Measurements from ENCODE around the gene TFEB. TPM values are rescaled to one million over a fixed set of nuclear protein-coding genes. Genes with fewer than 3 reads are reported as not detected.

Gene TFEB
- total RNA-seq, 1 donor from 2014 or later = 0.13 TPM

DNA sequence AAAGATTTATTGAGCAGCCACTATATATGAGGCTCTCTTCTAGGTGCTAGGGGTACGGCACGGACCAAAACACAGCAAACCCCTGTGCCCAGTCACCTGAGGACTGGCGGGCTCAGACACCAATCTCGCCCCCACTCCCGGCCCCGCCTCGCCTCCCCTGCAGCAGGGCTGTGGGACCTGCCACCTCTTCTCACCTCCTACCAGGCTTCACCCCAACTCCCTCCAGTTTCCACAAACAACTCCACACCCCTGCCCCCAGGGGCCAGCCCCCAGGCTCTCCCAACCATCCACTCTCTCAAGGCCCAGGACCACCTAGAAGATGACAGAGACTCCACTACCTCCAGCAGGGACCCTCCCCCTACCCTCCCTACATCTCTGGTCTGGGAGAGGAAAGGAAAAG, 6.5 kb downstream of the TFEB start:
- peaks cover 15% of the 10 kb centered on the region for H3K4me1 ChIP-seq
- H3K27ac Mint-ChIP-seq = peak overlapping the region; percentile 57
- H3K4me3 Mint-ChIP-seq = no peak overlapping the region

DNA sequence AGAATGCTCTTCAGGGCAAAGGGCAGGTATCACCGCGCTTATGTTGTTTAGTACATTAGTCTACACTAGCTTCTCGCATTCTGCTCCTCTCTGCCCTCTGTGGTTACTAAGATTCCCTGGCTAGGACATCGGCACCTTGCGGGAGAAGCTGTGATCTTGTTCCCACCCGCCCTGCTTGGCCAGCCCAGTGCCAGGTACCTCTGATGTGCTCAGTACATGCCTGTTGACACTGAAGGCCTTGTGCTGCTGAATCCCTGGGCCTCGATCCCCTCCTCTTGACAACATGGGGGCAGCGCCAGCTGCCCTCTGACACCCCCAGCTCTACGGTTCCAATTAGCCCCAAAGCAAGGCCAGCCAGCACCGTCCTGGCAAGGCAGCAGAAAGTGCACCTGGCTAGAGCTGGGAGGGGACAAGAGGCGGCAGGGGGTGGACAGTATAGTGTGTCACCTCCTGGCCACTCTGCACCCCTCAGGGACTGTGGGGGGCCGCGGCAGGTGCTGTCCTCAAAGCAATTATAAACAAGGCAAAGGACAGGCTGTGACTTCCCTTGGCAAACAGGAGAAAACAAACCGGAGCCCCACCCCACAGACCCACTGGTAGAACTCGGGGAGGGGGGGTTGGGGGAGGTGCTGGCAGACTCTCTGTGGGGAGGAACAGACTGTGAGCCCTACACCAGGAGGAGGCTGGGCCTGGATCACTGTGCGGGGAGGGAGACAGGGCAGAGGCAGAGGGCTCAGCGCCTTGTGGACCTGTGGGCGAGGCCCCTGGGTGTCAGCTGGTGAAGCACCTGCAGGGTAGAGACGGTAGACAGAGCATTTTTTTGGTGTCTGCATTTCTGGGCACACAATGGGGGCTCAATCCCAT, 7.1 kb downstream of the TFEB start:
- Histone ChIP-seq H3K27ac (no peak overlapping the region), H3K27me3 (peaks cover 13% of the 10 kb centered on the region), H4K20me1 (ENCODE audit: low read depth) (peaks cover 3% of the 10 kb centered on the region), H3K4me1 (peaks cover 9% of the 10 kb centered on the region), H3K9me3 (ENCODE audit: low read depth) (no peaks in the 10 kb centered on the region), H3K79me2 (ENCODE audit: low read depth) (no peaks in the 10 kb centered on the region), H3K4me3 (no peak overlapping the region), H3K4me2 (no peak overlapping the region), H3K9ac (no peak overlapping the region), H3K36me3 (no peaks in the 10 kb centered on the region), H2AFZ (replicated peaks) (no peak overlapping the region), H3F3A (ENCODE audit: low read depth) (peaks cover 14% of the 10 kb centered on the region)
- Mint-ChIP-seq H3K27ac (no peak overlapping the region), H3K4me1 (peaks cover 8% of the 10 kb centered on the region), H3K4me3 (no peak overlapping the region), H3K36me3 (no peaks in the 10 kb centered on the region), H3K9me3 (no peaks in the 10 kb centered on the region), H3K27me3 (ENCODE audit: insufficient read depth, low read depth) (peaks cover 6% of the 10 kb centered on the region)
- no peak for DNase-seq (ENCODE audit: low spot score)
- TF ChIP-seq, protein P1, sequence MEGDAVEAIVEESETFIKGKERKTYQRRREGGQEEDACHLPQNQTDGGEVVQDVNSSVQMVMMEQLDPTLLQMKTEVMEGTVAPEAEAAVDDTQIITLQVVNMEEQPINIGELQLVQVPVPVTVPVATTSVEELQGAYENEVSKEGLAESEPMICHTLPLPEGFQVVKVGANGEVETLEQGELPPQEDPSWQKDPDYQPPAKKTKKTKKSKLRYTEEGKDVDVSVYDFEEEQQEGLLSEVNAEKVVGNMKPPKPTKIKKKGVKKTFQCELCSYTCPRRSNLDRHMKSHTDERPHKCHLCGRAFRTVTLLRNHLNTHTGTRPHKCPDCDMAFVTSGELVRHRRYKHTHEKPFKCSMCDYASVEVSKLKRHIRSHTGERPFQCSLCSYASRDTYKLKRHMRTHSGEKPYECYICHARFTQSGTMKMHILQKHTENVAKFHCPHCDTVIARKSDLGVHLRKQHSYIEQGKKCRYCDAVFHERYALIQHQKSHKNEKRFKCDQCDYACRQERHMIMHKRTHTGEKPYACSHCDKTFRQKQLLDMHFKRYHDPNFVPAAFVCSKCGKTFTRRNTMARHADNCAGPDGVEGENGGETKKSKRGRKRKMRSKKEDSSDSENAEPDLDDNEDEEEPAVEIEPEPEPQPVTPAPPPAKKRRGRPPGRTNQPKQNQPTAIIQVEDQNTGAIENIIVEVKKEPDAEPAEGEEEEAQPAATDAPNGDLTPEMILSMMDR (IDR thresholded peaks at IDR 0.05) = no peak
- TF ChIP-seq EZH2phosphoT487 (IDR thresholded peaks at IDR 0.05) = no peak
- no peak for TF ChIP-seq EZH2 (IDR thresholded peaks at IDR 0.05)

More for the DNA sequence above, 6.5 kb downstream of the TFEB start:
- Histone ChIP-seq H3K79me2 (ENCODE audit: low read depth) (no peaks in the 10 kb centered on the region), H4K20me1 (ENCODE audit: low read depth) (peaks cover 6% of the 10 kb centered on the region), H3K9me3 (ENCODE audit: low read depth) (no peaks in the 10 kb centered on the region), H3K27me3 (peaks cover 20% of the 10 kb centered on the region), H3K27ac (no peak overlapping the region), H3F3A (ENCODE audit: low read depth) (peaks cover 20% of the 10 kb centered on the region), H2AFZ (replicated peaks) (no peak overlapping the region), H3K4me2 (no peak overlapping the region), H3K9ac (no peak overlapping the region), H3K36me3 (no peaks in the 10 kb centered on the region), H3K4me3 (no peak overlapping the region)
- Mint-ChIP-seq H3K4me1 (peaks cover 11% of the 10 kb centered on the region), H3K27me3 (ENCODE audit: insufficient read depth, low read depth) (peaks cover 8% of the 10 kb centered on the region), H3K9me3 (no peaks in the 10 kb centered on the region), H3K36me3 (no peaks in the 10 kb centered on the region)
- no peak for TF ChIP-seq EZH2phosphoT487 (IDR thresholded peaks at IDR 0.05)
- DNase-seq (ENCODE audit: low spot score) = no peak

DNA sequence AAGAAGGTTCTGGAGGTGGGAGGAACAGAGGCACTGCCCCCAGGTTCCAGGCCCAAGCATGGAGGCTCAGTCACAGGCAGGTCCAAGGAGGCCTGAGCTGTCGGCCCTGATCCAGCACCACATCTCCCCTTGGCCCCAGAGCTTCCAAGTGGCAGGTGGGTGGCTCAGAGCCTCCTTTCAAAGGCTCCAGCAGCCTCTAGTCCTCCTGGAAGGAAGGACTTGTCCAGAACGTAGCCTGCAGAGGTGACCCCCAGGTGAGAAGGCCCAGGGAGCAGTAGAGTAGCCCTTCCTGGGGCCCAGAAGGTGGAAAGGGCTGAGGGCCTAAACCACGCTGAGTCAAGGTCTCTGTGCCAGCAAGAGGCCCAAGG, 7.7 kb downstream of the TFEB start:
- Histone ChIP-seq H3K36me3 (no peaks in the 10 kb centered on the region), H3K9me3 (ENCODE audit: low read depth) (no peaks in the 10 kb centered on the region), H3F3A (ENCODE audit: low read depth) (peaks cover 7% of the 10 kb centered on the region), H3K79me2 (ENCODE audit: low read depth) (no peaks in the 10 kb centered on the region), H4K20me1 (ENCODE audit: low read depth) (no peaks in the 10 kb centered on the region), H3K27me3 (peaks cover 7% of the 10 kb centered on the region), H3K4me1 (peaks cover 3% of the 10 kb centered on the region), H3K27ac (no peak overlapping the region), H3K9ac (no peak overlapping the region), H2AFZ (replicated peaks) (no peak overlapping the region), H3K4me3 (no peak overlapping the region), H3K4me2 (no peak overlapping the region)
- no peak overlapping the region for H3K4me3 Mint-ChIP-seq
- H3K27ac Mint-ChIP-seq = no peak overlapping the region
- peaks cover 4% of the 10 kb centered on the region for H3K27me3 Mint-ChIP-seq (ENCODE audit: insufficient read depth, low read depth)
- peaks cover 6% of the 10 kb centered on the region for H3K4me1 Mint-ChIP-seq
- no peak for TF ChIP-seq EZH2phosphoT487 (IDR thresholded peaks at IDR 0.05)
- no peak for TF ChIP-seq EZH2 (IDR thresholded peaks at IDR 0.05)
- TF ChIP-seq, protein P1 (IDR thresholded peaks at IDR 0.05) = no peak
- DNase-seq (ENCODE audit: low spot score) = no peak
- no peaks in the 10 kb centered on the region for H3K9me3 Mint-ChIP-seq
- H3K36me3 Mint-ChIP-seq = no peaks in the 10 kb centered on the region

DNA sequence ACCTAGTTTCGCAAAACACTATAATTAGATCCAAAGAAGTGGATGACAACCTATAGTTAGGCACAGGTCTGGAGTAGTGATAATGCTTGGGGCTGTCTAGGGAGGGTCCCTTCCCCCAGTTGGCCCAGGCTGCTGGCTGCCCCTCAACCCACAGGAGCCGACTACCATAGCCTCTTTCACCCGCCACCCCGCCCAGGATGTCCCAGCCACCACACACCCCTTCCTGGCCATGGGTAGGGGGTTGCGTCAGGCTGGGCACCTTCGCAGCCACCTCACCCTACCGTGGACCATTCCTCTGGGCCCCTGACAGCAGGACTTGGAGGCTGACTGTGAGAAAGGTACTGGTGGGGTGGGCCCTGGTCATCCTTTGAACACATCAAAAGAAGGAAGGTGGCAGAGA, 8.5 kb downstream of the TFEB start:
- no peak overlapping the region for H3K4me3 ChIP-seq
- H3K9me3 ChIP-seq (ENCODE audit: low read depth) = no peaks in the 10 kb centered on the region
- no peaks in the 10 kb centered on the region for H3F3A ChIP-seq (ENCODE audit: low read depth)
- TF ChIP-seq, protein P1 (IDR thresholded peaks at IDR 0.05) = no peak
- no peak for TF ChIP-seq EZH2phosphoT487 (IDR thresholded peaks at IDR 0.05)
- TF ChIP-seq EZH2 (IDR thresholded peaks at IDR 0.05) = no peak
- no peak overlapping the region for H3K27ac Mint-ChIP-seq
- H3K4me1 ChIP-seq = no peaks in the 10 kb centered on the region
- H3K27me3 ChIP-seq = no peaks in the 10 kb centered on the region
- H3K9ac ChIP-seq = no peak overlapping the region
- H3K9me3 Mint-ChIP-seq = no peaks in the 10 kb centered on the region
- peaks cover 2% of the 10 kb centered on the region for H3K27me3 Mint-ChIP-seq (ENCODE audit: insufficient read depth, low read depth)
- no peak overlapping the region for H3K27ac ChIP-seq
- peaks cover 3% of the 10 kb centered on the region for H3K4me1 Mint-ChIP-seq
- no peaks in the 10 kb centered on the region for H3K36me3 ChIP-seq
- H3K79me2 ChIP-seq (ENCODE audit: low read depth) = no peaks in the 10 kb centered on the region
- no peak overlapping the region for H3K4me2 ChIP-seq
- H3K4me3 Mint-ChIP-seq = no peak overlapping the region
- no peaks in the 10 kb centered on the region for H4K20me1 ChIP-seq (ENCODE audit: low read depth)
- no peak for DNase-seq (ENCODE audit: low spot score)
- H2AFZ ChIP-seq (replicated peaks) = no peak overlapping the region
- H3K36me3 Mint-ChIP-seq = no peaks in the 10 kb centered on the region
